NB4 (cell line): ENCODE data around the gene TTN.

Experiments
- POLR2A ChIP-seq: IDR thresholded peaks from 2 replicates; pipeline ENCODE4 v1.6.1; 2011; ENCODE audit warnings: mild to moderate bottlenecking; ENCODE audit not compliant: insufficient read length; ENCODE audit errors: extremely low read depth
- TF ChIP-seq, protein P1 (sequence below): IDR thresholded peaks from one replicate; pipeline ENCODE4 v1.5.1; 2012; ENCODE audit warnings: low read depth, low read length

DNA sequence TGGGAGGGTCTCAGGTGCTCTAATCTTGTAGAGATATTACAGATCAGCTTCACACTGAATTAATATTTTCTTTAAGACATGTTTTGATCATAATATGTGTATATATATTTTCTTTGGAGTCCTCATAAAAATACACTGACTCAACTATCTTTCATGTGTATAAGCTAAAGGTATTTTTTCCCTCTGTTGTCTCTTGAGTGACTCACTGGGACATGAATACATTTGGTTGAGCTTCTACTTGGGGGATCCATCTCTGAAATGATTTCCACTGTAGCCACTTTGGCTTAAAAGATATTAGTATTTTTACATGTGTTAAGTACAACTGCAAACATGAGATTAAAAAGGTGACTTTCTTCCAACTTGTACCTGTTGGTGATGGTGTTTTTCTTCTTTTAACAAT is 140.8 kb downstream of the TTN start:
- TF ChIP-seq, protein P1, sequence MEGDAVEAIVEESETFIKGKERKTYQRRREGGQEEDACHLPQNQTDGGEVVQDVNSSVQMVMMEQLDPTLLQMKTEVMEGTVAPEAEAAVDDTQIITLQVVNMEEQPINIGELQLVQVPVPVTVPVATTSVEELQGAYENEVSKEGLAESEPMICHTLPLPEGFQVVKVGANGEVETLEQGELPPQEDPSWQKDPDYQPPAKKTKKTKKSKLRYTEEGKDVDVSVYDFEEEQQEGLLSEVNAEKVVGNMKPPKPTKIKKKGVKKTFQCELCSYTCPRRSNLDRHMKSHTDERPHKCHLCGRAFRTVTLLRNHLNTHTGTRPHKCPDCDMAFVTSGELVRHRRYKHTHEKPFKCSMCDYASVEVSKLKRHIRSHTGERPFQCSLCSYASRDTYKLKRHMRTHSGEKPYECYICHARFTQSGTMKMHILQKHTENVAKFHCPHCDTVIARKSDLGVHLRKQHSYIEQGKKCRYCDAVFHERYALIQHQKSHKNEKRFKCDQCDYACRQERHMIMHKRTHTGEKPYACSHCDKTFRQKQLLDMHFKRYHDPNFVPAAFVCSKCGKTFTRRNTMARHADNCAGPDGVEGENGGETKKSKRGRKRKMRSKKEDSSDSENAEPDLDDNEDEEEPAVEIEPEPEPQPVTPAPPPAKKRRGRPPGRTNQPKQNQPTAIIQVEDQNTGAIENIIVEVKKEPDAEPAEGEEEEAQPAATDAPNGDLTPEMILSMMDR, result no peak
- TF ChIP-seq POLR2A, result no peak
